Transverse colon (tissue), 4 donors: ENCODE measurements around the gene SLIT3. TPM values are rescaled to one million over a fixed set of nuclear protein-coding genes. Genes with fewer than 3 reads are reported as not detected.

Experiments
- DNase-seq: peaks from one replicate; pipeline ENCODE4 v3.0.0-alpha.2; 2019
- H3K27ac ChIP-seq, 4 donors: fragments of 200-600 bp; sonication (generic); 2 replicates each; pipeline ENCODE4 v1.5.1; 2016 to 2018; ENCODE audit warnings: inconsistent platforms in 4 of 4
- H3K27me3 ChIP-seq: fragments of 200-600 bp; sonication (generic); 2 replicates; pipeline ENCODE4 v1.5.1; 2017; ENCODE audit warnings: inconsistent platforms
- H3K36me3 ChIP-seq, 4 donors: fragments of 200-600 bp; sonication (generic); 2 replicates each; pipeline ENCODE4 v1.5.1; 2017 to 2019; ENCODE audit warnings: inconsistent platforms in 4 of 4
- H3K4me1 ChIP-seq, 4 donors: fragments of 200-600 bp; sonication (generic); 2 replicates each; pipeline ENCODE4 v1.5.1; 2017 to 2020; ENCODE audit warnings: inconsistent platforms in 4 of 4
- H3K4me3 ChIP-seq, 4 donors: fragments of 200-600 bp; sonication (generic); 1 replicate in 1 of 4; 2 replicates in 3 of 4; pipeline versions ENCODE4 v1.5.1 to v1.6.1; 2017 to 2019; ENCODE audit warnings: inconsistent platforms in 4 of 4
- H3K9me3 ChIP-seq, 2 donors: fragments of 200-600 bp; sonication (generic); 2 replicates each; pipeline ENCODE4 v1.5.1; 2017 to 2019; ENCODE audit warnings: inconsistent platforms in 2 of 2
- CTCF ChIP-seq, 5 experiments: fragments of 200-600 bp in 3 of 5; fragments of 450-650 bp in 2 of 5; sonication (generic) in 3 of 5; IDR thresholded peaks; 1 replicate in 2 of 5; 2 replicates in 3 of 5; pipeline ENCODE4 v1.5.1; 2016 to 2017; ENCODE audit warnings: antibody characterized with exemption in 5 of 5, inconsistent platforms in 3 of 5, mild to moderate bottlenecking in 2 of 5, moderate library complexity in 1 of 5
- EP300 ChIP-seq: sonication (generic); formaldehyde crosslinking; IDR thresholded peaks from one replicate; pipeline ENCODE4 v1.6.1; 2017; ENCODE audit warnings: antibody characterized with exemption, low read depth
- POLR2A ChIP-seq: fragments of 450-650 bp; IDR thresholded peaks from one replicate; pipeline ENCODE4 v1.6.1; 2016; ENCODE audit warnings: antibody characterized with exemption, mild to moderate bottlenecking, moderate library complexity
- POLR2AphosphoS5 ChIP-seq, 3 donors: sonication (generic); formaldehyde crosslinking; IDR thresholded peaks; one replicate each; pipeline ENCODE4 v1.6.1; 2016; ENCODE audit warnings: antibody characterized with exemption in 3 of 3
- WGBS, 2 donors: methylation state at CpG; one replicate each; pipeline ENCODE4 v1.1.5; 2018; ENCODE audit warnings: low coverage in 1 of 2; 5-methylcytosine and 5-hydroxymethylcytosine counted together
- in situ Hi-C, 4 donors: fragments of 200-750 bp; cut with MboI; loops; one replicate each; pipeline versions ENCODE4 v1.15.0 to v1.15.1; 2017; ENCODE audit warnings: low sequenced_read_pairs in 3 of 4, low pct_ligation_motif_present in 1 of 4, low pct_unique_long_range_greater_than_20kb in 1 of 4
- intact Hi-C: fragments of 100-400 bp; cut with DNase I; formaldehyde crosslinking; loops from one replicate; pipeline ENCODE4 v1.15.1; 2023; ENCODE audit warnings: low total_unique reads
- total RNA-seq, 4 donors: library from RNA; depleted of rRNA; stranded (reverse); fragments of >200 nt; gene quantifications; one replicate each; pipeline ENCODE4 v1.1.0, GENCODE V29; 2016

SLIT3 gene
- total RNA-seq, 4 donors from 2014 or later = 6.7 to 60.5 (median 9.6) TPM

GRCh38 chr5:168916852-168917251 is 384.1 kb downstream of the SLIT3 start:
- Histone ChIP-seq H3K36me3 (no peaks in the 10 kb centered on the region), H3K27ac (no peak overlapping the region), H3K27me3 (peaks cover 9% of the 10 kb centered on the region), H3K4me3 (no peak overlapping the region), H3K4me1 (no peaks in the 10 kb centered on the region), H3K9me3 (no peaks in the 10 kb centered on the region)
- WGBS, 2 donors = 53 to 63% methylated on average over 6 of the region's 6 CpGs
- DNase-seq = no peak
- in situ Hi-C loops = no loop called here
- intact Hi-C loops = no loop called here
- TF ChIP-seq POLR2AphosphoS5 (IDR thresholded peaks at IDR 0.05) (peak in 1 of 3 donors; percentile 14), EP300 (no peak)

- TF ChIP-seq EP300 (no peak), POLR2A (no peak), CTCF (IDR thresholded peaks at IDR 0.05) (no peak), POLR2AphosphoS5 (IDR thresholded peaks at IDR 0.05) (no peak)
- H3K4me1 ChIP-seq = no peaks in the 10 kb centered on the region
- no peaks in the 10 kb centered on the region for H3K9me3 ChIP-seq
- H3K27me3 ChIP-seq = peaks cover 9% of the 10 kb centered on the region
- peak; percentile 13 for DNase-seq
- no peaks in the 10 kb centered on the region for H3K36me3 ChIP-seq
- in situ Hi-C loops (no loop called here), intact Hi-C loops (no loop called here)
- WGBS, 2 donors = 40% methylated on average over 5 of the region's 5 CpGs; no CpG with 5 or more reads in 1 of the 2 donors
- no peak overlapping the region for H3K4me3 ChIP-seq
- no peak overlapping the region for H3K27ac ChIP-seq
Observed at GRCh38 chr5:168916266-168916665, 384.7 kb downstream of the SLIT3 start.

DNA sequence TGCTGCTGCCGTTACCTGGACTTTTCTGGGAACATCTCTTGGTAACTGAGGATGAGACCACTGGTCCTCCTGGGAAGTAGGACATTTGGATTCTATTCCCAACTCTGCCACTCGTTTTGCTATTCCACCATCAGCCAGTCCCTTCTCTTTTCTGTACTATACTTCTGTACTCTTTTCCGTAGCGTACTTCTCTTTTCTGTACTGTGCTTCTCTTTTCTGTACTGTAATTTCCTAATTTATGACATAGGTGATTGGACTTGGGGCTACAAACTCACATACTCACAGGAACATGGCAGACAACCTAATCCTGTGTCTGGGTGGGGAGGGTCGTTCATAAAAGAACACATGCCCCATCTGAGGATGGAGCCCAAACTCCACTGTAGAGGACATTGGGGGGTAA is 386.4 kb downstream of the SLIT3 start:
- Histone ChIP-seq H3K4me3 (no peak overlapping the region), H3K27me3 (no peaks in the 10 kb centered on the region), H3K27ac (no peak overlapping the region), H3K4me1 (no peaks in the 10 kb centered on the region), H3K36me3 (no peaks in the 10 kb centered on the region), H3K9me3 (no peaks in the 10 kb centered on the region)
- no peak for TF ChIP-seq POLR2A
- WGBS, 2 donors = 61 to 80% methylated on average over 1 to 5 of the region's 5 CpGs
- in situ Hi-C loops = no loop called here
- intact Hi-C loops = no loop called here
- DNase-seq = no peak

DNA sequence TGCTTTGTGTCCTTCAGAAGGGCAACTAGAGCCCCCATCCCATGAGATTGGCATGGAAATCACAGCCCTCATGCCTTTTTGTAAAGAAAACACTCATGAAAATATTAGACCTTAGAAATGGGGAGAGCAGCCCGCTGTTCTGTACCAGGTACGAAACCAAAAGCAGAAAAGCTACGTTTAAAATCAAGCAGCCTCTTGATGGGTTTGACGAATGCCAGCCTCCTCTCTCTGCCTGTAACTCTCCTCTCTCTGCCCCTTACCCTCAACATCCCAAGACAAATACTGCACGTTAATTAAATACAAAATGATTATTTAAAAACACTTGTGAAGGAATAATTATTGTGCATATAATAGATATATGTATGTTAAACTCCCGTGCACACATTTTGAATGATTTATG is 390.1 kb downstream of the SLIT3 start:
- Histone ChIP-seq H3K9me3 (no peaks in the 10 kb centered on the region), H3K27me3 (no peaks in the 10 kb centered on the region), H3K4me3 (no peak overlapping the region), H3K36me3 (no peaks in the 10 kb centered on the region), H3K4me1 (no peaks in the 10 kb centered on the region), H3K27ac (no peak overlapping the region)
- TF ChIP-seq POLR2A (no peak), EP300 (no peak), POLR2AphosphoS5 (IDR thresholded peaks at IDR 0.05) (no peak), CTCF (IDR thresholded peaks at IDR 0.05) (no peak)
- in situ Hi-C loops = no loop called here
- DNase-seq = no peak
- intact Hi-C loops = no loop called here
- WGBS, 2 donors = 64 to 65% methylated on average over 5 to 6 of the region's 6 CpGs

GRCh38 chr5:168908207-168908606 is 392.7 kb downstream of the SLIT3 start:
- WGBS, 2 donors = 39 to 66% methylated on average over 4 to 9 of the region's 9 CpGs
- H3K4me1 ChIP-seq = no peaks in the 10 kb centered on the region
- no peaks in the 10 kb centered on the region for H3K9me3 ChIP-seq
- H3K4me3 ChIP-seq = no peak overlapping the region
- TF ChIP-seq POLR2A (no peak), EP300 (no peak), POLR2AphosphoS5 (IDR thresholded peaks at IDR 0.05) (no peak), CTCF (IDR thresholded peaks at IDR 0.05) (no peak)
- in situ Hi-C loops (no loop called here), intact Hi-C loops (no loop called here)
- no peaks in the 10 kb centered on the region for H3K36me3 ChIP-seq
- H3K27me3 ChIP-seq = no peaks in the 10 kb centered on the region
- H3K27ac ChIP-seq = no peak overlapping the region
- DNase-seq = no peak
